ENCODE data around the gene ZKSCAN1. TPM values are rescaled to one million over a fixed set of nuclear protein-coding genes. Genes with fewer than 3 reads are reported as not detected.

The ZKSCAN1 gene
- total RNA-seq, 1 donor from 2014 or later = 61.5 TPM

DNA sequence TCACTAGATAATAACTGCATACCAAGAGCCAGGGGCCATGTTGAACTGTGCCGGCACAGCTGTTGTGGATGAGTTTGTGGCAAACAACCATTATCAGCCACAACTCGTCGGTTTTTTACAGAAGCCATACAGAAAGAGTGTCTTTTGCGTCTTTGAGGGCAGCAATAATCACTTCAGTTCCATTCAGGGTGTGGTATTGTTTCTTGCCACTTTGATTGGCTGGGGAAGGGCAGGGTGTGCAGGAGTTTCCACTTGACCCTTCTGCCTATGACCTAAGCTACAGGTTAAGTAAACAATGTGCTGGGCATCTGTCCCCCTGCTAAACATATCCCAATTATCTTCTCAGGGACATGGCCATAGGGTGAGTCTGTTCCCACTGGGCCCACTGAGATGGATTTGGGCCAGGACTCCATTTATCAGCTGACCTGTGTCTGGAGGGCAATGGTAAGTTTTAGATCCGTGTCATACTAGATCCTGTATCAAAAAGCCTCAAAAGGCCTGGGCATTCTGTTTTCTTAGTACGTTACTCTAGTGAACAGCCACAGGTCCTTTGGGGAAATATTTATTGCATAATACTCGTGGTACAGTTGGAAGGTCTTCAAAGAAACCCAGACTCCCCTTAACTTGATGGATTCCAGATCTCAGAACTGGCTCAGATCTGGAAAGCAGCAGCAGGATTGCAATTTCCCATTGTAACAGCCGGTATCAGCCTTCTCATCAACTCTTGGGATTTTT lies 50.2 kb downstream of the ZKSCAN1 start:
- no peak overlapping the region for H3K4me3 Mint-ChIP-seq (ENCODE audit: unreplicated experiment)
- H3K27me3 Mint-ChIP-seq (ENCODE audit: low read depth) = no peaks in the 10 kb centered on the region
- H3K36me3 Mint-ChIP-seq (ENCODE audit: low read depth) = peaks cover 32% of the 10 kb centered on the region
- no peak overlapping the region for H3K27ac Mint-ChIP-seq (ENCODE audit: unreplicated experiment)
- no peaks in the 10 kb centered on the region for H3K4me1 Mint-ChIP-seq (ENCODE audit: low read depth)
- TF ChIP-seq, protein P1, sequence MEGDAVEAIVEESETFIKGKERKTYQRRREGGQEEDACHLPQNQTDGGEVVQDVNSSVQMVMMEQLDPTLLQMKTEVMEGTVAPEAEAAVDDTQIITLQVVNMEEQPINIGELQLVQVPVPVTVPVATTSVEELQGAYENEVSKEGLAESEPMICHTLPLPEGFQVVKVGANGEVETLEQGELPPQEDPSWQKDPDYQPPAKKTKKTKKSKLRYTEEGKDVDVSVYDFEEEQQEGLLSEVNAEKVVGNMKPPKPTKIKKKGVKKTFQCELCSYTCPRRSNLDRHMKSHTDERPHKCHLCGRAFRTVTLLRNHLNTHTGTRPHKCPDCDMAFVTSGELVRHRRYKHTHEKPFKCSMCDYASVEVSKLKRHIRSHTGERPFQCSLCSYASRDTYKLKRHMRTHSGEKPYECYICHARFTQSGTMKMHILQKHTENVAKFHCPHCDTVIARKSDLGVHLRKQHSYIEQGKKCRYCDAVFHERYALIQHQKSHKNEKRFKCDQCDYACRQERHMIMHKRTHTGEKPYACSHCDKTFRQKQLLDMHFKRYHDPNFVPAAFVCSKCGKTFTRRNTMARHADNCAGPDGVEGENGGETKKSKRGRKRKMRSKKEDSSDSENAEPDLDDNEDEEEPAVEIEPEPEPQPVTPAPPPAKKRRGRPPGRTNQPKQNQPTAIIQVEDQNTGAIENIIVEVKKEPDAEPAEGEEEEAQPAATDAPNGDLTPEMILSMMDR (IDR thresholded peaks at IDR 0.05) = no peak
- DNase-seq (ENCODE audit: low spot score) = no peak
- peaks cover 4% of the 10 kb centered on the region for H3K9me3 Mint-ChIP-seq (ENCODE audit: low read depth)

DNA sequence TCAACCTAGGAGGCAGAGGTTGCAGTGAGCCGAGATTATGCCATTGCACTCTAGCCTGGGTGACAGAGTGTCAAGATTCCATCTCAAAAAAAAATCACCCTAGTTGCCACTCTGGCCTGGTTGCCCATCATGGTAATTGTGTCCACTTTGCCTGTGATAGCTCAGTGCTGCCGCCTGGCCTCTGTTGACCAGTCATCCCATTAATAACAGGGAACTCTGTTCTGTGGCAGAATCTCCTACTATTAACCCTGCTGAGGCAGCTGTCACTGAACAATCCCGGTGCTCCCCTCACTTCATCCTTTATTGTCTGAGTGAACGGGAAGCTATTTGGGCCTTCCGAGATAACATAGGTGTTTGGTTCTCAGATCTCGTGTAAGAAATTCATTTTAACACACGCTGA lies 51.6 kb downstream of the ZKSCAN1 start:
- no peak overlapping the region for H3K27ac Mint-ChIP-seq (ENCODE audit: unreplicated experiment)

DNA sequence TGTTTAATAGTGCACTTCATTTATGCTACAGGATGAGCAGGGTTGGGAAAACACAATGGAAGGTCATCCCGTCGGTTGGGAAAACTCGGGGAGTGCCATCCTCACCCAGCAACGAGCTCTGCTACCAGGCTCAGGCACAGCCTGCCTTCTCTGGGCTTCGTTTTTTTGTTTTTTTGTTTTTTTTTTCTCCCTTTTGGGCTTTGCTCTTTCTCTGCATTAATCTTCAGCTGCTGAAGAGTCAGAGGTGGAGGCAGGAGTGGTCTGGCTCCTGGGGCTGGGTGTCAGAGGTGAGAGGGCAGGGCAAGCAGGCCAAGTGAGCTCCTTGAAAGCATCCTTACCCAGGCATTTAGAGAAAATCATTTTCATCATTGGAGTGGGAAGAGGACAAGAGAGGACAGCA lies 54.6 kb downstream of the ZKSCAN1 start:
- Mint-ChIP-seq H3K36me3 (ENCODE audit: low read depth) (peaks cover 53% of the 10 kb centered on the region), H3K4me3 (ENCODE audit: unreplicated experiment) (no peak overlapping the region), H3K27ac (ENCODE audit: unreplicated experiment) (peak overlapping the region; percentile 41), H3K9me3 (ENCODE audit: low read depth) (peaks cover 28% of the 10 kb centered on the region), H3K27me3 (ENCODE audit: low read depth) (no peaks in the 10 kb centered on the region), H3K4me1 (ENCODE audit: low read depth) (no peaks in the 10 kb centered on the region)
- no peak for DNase-seq (ENCODE audit: low spot score)
- TF ChIP-seq, protein P1 (IDR thresholded peaks at IDR 0.05) = no peak

More for the DNA sequence above, 51.6 kb downstream of the ZKSCAN1 start:
- H3K4me3 Mint-ChIP-seq (ENCODE audit: unreplicated experiment) = no peak overlapping the region
- H3K27me3 Mint-ChIP-seq (ENCODE audit: low read depth) = no peaks in the 10 kb centered on the region
- H3K4me1 Mint-ChIP-seq (ENCODE audit: low read depth) = no peaks in the 10 kb centered on the region
- H3K36me3 Mint-ChIP-seq (ENCODE audit: low read depth) = peaks cover 40% of the 10 kb centered on the region
- TF ChIP-seq, protein P1 (IDR thresholded peaks at IDR 0.05) = no peak
- DNase-seq (ENCODE audit: low spot score) = no peak
- peaks cover 18% of the 10 kb centered on the region for H3K9me3 Mint-ChIP-seq (ENCODE audit: low read depth)

DNA sequence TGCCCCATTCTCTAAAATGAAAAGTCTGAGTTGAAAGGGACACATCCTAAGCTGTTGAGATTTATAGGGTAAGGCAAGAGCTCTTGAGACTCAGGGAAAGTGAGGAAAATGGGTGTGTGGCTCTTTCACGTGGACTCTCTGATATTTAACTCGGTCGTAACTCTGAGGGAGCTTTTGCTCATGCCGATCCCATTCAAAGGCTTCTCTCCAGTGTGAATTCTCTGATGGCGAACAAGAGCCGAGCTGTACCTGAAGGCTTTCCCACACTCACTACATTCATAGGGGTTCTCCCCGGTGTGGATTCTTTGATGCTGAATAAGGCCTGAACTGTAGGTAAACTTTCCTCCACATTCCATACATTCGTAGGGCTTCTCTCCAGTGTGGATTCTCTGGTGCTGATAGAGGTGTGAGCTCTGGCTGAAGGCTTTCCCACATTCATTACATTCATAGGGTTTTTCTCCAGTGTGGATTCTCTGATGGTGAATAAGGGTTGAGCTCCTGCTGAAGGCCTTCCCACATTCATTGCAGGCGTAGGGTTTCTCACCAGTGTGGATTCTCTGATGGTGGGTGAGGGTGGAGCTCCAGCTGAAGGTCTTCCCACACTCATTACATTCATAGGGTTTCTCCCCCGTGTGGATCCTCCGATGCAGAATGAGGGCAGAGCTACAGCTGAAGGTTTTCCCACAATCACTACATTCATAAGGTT lies 55.8 kb downstream of the ZKSCAN1 start:
- H3K27me3 Mint-ChIP-seq (ENCODE audit: low read depth) = no peaks in the 10 kb centered on the region
- peaks cover 63% of the 10 kb centered on the region for H3K36me3 Mint-ChIP-seq (ENCODE audit: low read depth)
- H3K9me3 Mint-ChIP-seq (ENCODE audit: low read depth) = peaks cover 28% of the 10 kb centered on the region
- H3K4me1 Mint-ChIP-seq (ENCODE audit: low read depth) = no peaks in the 10 kb centered on the region
- TF ChIP-seq, protein P1 (IDR thresholded peaks at IDR 0.05) = no peak
- H3K27ac Mint-ChIP-seq (ENCODE audit: unreplicated experiment) = no peak overlapping the region
- DNase-seq (ENCODE audit: low spot score) = no peak
- no peak overlapping the region for H3K4me3 Mint-ChIP-seq (ENCODE audit: unreplicated experiment)

DNA sequence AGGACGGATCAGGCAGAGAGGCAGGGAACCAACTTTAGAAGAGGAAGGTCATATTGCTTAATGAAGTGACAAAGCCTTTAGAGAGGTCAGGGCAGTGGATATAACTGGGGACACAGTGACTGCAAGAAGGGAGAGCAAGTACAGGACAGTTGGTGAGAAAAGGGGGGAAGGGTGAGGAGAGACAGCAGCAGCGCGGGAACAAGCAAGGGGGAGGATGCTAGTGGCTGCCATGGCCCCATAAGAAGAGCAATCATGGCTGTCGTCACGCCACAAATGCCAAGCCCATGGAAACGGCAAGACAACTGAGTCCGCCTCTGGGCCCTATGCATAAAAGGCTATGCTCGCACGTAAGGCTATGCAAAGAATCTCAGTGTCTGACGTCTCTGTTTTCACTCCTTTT lies 57.1 kb downstream of the ZKSCAN1 start:
- Mint-ChIP-seq H3K4me1 (ENCODE audit: low read depth) (peaks cover 3% of the 10 kb centered on the region), H3K27me3 (ENCODE audit: low read depth) (no peaks in the 10 kb centered on the region), H3K4me3 (ENCODE audit: unreplicated experiment) (no peak overlapping the region), H3K9me3 (ENCODE audit: low read depth) (peaks cover 28% of the 10 kb centered on the region), H3K27ac (ENCODE audit: unreplicated experiment) (no peak overlapping the region), H3K36me3 (ENCODE audit: low read depth) (peaks cover 70% of the 10 kb centered on the region)
- DNase-seq (ENCODE audit: low spot score) = no peak
- TF ChIP-seq, protein P1 (IDR thresholded peaks at IDR 0.05) = no peak

Data from chondrocyte (in vitro differentiated cells).